GM20000 (cell line): ENCODE measurements around the gene METTL2B.
"Not testable (repeated sequence)": the region's sequence is repeated elsewhere in the genome, so short reads cannot be mapped to it uniquely, and the experiment has no call there.

Source experiments
- DNase-seq: peaks from one replicate; pipeline ENCODE4 v3.0.0; 2012; ENCODE audit warnings: low spot score
- TF ChIP-seq, protein P1 (sequence below): IDR thresholded peaks from 2 replicates; pipeline ENCODE4 v1.5.1; 2012; ENCODE audit warnings: mild to moderate bottlenecking, control low read depth; ENCODE audit errors: extremely low read depth, missing control alignments

Gene METTL2B

DNA sequence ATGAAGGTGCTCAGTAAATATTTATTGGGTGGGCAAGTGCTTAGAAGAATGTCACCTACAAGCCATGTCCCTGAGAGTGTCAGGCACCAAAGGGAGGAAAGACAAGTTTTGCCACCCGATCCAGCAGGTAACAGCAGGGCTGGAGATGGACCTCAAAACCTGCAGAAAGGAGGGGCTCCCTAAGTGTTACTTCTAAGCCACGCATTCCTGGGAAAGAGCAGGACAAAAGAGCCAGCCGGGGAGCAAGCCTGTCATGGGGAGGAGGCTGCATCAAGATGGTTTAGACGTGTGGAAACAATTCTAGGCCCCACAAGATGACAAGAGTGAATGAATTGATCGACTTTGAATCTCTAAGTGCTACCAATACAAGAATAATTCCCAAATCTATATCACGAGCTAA lies 38.7 kb downstream of the METTL2B start:
- not testable (repeated sequence) for DNase-seq

DNA sequence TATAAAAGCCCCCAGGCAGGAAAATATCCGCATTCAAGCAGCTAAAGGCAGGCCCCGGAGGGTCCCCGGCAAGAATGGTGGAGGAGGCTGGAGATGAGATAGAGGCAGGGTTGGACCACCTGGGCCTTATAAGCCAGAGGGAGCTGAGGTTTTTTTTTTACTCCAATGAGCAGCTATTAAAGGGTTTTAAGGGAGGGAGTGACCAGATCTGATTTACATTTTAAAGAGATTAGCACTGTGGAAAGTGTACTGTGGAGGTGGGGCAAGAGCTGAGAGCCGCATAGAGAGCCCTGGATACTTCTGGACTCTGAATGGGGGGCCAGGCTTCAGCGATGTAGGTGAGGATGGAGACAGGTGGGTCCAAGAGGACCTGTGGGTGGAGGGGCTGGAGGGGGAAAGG lies 40.5 kb downstream of the METTL2B start:
- DNase-seq = not testable (repeated sequence)

DNA sequence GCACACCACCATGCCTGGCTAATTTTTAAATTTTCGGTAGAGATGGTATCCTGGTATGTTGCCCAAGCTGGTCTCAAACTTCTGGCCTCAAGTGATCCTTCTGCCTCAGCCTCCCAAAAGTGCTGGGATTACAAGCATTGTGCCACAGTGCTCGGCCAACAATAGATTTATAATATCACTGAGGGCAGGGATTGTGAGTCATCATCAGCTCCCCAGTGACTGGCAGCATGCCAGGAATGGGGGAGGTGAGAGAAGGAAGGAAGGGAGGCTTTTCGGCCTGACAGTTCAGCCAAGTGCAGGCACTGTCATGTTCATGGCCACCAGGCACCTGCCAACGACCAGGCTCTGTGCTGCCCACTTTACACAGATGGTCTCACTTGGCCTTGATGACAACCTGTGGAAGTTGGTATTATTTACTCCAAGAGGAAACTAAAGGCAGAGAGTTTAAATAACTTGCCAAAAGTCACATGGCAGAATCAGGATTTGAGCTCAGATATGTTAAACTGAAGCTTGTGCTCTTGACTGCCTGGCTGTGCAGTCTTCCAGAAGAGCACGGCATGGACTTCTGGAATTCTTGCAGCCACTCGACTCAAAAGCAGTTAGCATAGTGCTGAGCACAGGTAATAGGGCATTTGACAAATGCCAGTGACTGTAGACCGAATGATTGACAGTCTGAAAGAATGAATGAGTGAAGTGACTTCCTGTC lies 46.8 kb downstream of the METTL2B start:
- not testable (repeated sequence) for DNase-seq

DNA sequence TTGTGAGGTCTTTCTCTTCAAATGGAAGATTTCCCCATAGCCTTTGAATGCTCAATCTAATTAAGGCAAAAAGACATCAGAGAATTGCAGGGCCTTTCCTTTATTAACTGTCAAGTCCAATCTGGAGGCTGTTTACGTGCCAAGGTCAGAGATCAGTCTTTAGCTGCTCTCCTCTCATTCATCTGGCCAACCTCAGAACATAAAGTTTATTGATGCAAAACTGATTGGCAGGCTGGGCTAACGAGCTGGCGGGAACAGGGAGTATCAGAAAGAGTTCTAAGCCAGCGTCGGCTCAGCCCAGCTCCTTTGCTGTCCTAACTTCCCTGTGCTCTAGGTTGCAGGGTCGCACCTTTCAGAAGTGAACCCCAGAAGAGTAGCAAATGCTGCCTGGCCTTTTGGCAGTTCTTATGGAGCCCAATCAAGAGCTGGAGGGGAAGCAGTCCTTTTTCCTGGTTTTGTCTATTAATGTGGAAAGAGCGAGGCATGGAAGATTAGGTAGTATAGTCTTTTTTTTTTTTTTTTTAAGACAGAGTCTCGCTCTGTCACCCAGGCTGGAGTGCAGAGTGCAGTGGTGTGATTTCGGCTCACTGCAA lies 47.5 kb downstream of the METTL2B start:
- not testable (repeated sequence) for DNase-seq

DNA sequence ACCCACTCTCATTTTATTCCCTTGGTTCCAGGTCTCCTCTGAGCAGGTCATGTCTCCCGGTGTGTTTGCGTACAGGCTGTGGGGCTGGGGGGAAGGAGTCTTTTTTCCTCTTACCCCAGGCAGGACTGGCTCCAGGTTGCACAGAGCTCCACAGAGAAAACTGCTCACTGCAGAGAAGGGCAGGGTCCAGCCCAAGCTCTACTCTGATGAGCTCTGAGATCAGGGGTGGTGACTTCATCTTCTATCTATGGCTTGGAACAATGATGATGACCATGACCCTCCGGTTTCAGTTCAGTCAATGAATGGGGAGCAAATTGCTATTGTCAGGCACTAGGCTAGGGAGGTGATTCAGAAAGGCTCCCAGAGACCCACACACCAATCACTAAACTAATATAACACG lies 49.0 kb downstream of the METTL2B start:
- not testable (repeated sequence) for DNase-seq

DNA sequence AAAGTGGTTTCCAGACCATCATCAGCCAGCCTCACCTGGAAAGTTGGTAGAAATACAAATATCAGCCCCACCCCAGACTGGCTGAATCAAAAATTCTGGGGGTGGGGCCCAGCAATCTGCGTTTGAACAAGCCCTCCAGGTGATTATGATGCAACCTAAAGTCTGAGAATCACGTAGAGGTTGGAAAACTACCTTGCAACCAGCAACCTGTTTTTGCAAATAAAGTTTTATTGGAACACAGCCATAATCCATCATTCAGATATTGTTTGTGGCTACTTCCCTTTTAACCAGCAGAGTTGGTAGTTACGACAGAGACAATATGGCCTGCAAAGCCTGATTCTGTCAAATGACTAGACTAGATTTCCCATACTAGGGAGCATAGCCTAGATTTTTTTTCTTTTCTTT lies 49.5 kb downstream of the METTL2B start:
- not testable (repeated sequence) for DNase-seq

DNA sequence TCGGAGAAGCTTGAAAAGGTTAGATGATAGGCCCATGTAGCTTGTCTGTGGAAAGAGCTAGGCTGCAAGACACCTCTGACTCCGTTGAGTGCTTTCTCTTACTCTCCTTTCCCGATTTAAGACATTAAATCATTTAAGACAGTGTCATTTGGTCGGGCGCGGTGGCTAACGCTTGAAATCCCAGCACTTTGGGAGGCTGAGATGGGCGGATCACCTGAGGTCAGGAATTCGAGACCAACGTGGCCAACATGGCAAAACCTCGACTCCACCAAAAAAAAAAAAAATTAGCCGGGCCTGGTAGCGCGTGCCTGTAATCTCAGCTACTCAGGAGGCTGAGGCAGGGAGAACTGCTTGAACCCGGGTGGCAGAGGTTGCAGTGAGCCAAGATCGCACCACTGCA lies 52.6 kb downstream of the METTL2B start:
- DNase-seq = not testable (repeated sequence)

DNA sequence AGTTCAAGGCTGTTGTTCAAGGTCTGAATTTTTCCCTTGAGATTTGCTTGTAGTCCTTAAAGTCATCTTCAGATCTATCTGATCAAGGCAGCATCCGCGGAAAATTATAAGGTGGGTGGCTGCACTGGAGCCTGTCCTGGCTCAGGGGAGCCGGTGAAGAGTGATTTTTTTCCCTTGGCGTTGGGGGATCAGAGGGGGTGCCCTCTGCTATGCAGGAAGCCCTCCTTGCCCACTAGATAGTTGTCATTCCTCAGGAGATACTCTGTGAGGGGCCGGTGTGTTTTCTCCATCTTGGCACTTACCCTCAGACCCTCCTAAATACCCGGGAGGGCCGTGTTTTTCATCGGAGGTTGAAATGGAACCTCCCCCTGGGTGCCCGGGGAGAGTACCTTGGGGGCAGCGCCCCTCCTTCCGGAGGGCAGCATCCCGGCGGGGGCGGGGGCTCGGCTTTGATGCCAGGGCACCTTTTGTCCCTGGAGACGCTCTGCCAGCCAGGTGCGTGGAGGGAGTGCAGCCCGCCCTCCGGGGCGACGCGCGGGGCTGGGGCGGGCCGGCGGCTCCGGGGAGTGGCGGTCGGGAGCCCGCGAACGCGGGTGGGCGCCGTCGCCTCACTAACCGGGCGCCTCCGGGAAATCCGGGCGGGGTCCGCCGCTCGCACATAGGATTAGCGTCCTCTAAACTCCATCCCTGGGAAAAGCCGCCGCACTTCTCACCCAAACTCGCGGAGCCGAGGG lies 53.7 kb downstream of the METTL2B start:
- DNase-seq = peak; percentile 16

DNA sequence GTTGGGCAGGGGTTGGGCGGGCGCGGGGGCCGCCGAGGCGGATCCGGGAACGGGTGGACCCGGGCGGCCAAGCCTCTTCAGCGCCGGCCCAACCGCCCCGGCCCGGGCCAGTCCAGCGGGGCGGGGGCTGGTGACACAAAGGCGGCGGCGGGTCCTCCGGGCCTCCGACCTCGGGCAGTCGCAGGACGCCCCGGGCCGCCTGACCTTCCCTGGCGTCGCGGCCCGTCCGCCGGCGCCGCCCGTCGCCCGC lies 54.2 kb downstream of the METTL2B start:
- TF ChIP-seq, protein P1, sequence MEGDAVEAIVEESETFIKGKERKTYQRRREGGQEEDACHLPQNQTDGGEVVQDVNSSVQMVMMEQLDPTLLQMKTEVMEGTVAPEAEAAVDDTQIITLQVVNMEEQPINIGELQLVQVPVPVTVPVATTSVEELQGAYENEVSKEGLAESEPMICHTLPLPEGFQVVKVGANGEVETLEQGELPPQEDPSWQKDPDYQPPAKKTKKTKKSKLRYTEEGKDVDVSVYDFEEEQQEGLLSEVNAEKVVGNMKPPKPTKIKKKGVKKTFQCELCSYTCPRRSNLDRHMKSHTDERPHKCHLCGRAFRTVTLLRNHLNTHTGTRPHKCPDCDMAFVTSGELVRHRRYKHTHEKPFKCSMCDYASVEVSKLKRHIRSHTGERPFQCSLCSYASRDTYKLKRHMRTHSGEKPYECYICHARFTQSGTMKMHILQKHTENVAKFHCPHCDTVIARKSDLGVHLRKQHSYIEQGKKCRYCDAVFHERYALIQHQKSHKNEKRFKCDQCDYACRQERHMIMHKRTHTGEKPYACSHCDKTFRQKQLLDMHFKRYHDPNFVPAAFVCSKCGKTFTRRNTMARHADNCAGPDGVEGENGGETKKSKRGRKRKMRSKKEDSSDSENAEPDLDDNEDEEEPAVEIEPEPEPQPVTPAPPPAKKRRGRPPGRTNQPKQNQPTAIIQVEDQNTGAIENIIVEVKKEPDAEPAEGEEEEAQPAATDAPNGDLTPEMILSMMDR = no peak
- DNase-seq = no peak

DNA sequence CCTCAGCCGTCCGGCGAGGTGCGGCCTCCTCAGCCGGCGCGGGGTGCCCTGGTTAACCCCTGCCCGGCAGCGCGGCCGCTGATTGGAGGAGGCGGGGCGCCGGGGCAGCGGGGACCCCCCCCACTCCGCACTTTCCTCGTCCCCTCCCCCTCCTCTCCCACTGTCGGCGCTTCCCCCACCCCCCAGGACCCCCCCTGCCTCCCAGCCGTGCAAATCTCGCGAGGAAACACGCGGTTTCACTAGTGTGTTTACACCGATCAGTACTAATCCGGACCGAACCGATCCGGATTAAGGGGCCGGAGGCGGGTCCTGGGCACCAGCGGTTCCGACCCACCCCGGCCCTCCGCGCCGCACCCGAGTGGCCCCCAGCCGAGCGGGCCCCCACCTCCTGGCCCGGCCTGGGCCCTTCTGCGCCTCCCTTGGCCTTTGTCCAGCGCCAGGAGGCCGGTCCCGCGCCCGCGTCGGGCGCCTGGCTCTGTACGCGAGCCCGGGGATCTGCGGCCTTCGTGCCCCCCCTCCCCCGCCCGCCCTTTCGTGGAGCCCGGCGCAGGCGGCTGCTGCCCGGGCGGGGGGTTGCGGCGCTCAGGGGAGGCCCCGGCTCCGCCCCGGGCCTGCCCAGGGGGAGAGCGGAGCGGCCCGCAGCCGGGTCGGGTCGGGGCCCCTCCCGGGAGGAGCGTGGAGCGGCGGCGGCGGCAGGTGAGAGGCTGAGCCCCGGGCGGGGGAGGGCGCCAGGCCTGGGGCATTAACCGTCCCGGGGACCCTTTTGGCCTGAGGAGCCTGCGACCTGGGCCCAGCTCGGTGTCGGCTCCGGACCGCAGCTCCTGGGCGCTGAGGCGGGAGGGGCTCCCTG lies 54.8 kb downstream of the METTL2B start:
- peak; percentile 96 for DNase-seq

DNA sequence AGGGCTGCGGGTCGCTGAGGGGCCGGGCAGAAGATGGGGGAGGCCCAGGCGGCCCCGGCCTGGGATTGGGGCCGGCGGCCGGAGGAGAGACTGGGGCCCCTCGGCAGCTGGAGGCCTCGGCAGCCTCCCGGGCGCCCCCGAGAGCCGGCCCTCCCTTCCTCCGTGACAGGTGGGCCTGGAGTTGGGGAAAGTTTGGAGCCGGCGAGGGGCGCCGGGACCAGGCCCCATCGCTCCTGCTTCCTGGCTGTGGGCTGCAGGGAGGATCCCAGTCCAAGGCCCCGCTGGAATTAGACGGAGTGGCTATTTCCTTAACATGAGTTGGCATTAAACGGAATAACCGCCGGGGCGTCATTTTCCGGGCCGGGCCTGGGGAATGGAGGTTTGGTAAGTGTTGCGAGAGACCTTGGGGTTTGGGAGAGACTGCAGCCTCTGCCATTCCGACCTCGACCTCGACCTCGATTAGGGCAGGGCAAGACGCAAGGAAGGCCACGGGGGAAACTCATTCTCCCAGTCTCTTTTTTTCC lies 55.5 kb downstream of the METTL2B start:
- DNase-seq = peak; percentile 21

DNA sequence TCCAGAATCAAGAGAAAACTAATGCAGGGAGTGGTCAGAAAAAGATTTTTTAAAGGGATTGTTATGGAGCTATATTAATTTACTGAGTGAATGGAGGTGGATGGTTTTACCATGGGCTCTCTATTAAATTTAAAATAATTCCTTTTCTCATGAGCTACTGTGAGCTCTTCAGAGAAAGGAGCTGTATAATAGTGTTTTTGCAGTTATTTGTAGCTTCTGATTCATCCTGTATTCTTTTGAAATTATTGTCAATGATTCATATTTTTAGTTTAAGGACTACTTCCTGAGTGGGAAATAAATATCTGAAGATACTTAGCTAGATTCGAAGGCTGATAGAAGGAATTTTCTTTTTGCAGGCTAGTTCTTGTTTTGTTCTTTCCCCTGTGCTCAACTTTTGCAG lies 56.4 kb downstream of the METTL2B start:
- DNase-seq = not testable (repeated sequence)

DNA sequence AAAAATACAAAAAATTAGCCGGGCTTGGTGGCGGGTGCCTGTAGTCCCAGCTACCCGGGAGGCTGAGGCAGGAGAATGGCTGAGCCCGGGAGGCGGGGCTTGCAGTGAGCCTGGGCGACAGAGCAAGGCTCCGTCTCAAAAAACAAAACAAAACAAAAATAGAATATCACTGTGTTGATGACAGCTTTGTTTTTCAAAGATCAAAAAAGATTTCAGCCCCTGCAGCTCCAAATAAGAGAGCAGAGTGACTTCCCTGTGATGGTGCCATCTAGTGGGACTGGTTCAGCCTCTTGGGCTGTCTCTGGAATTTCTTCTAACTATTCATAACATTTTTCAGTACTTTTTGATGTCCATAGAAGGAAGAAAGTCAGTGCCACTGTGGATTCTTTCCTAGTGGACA lies 60.9 kb downstream of the METTL2B start:
- not testable (repeated sequence) for DNase-seq

DNA sequence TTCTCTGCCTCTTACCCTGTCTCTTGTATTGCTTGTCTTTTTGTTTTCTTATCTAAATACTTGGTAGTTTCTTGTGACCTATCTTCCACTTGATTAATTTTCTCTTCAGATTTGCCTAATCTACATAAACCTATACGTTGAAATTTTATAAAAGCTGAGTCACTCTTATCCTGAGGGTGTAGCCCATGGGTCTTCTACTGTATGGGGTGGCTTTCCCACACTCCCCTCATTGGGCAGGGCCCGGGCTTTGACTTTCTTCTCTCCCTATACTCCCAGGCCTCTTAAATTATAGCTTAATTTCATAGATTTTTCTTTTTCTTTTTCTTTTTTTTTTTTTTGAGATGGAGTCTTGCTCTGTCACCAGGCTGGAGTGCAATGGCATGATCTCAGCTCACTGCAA lies 66.0 kb downstream of the METTL2B start:
- DNase-seq = not testable (repeated sequence)

DNA sequence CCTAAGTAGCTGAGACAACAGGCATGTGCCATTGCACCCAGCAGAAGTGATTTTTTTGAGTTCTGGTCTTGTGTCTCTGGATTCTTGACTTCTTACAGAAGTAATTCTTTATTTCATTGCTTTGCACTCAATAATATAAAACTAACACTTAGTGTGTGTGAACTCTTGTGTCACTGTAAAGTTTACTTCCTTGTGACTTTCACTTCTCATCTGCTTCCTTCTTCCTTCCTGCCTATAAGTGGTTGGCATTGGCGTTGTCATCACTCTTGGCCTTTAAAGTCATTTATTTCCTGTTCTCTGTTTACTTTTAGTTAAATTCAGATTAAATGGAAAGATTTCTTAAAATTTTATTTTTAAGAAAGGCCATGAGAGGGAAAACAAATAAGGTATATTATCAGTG lies 66.8 kb downstream of the METTL2B start:
- DNase-seq = not testable (repeated sequence)

DNA sequence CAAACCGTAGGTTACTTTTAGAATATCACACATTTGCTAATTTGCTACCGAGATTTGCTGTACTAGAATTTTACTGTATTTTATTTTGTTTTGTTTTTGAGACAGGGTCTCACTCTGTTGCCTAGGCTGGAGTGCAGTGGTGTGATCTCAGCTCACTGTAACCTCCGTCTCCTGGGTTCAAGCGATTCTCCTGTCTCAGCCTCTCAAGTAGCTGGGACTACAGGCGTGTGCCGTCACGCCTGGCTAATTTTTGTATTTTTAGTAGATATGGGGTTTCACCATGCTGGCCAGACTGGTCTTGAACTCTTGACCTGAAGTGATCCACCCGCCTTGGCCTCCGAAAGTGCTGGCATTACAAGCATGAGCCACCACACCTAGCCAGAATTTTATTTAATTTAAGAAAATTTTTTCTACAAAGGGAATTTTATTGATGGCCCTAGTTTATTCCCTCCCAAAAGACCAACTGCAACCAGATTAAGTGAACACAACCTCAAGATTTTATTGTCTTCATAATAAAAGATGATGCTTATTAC lies 69.8 kb downstream of the METTL2B start:
- not testable (repeated sequence) for DNase-seq
